GM18873 (cell line): Measurements from ENCODE around the gene EML6.

ENCODE experiments used
- ATAC-seq: cut with Tn5 transposase; IDR thresholded peaks from one replicate; pipeline ENCODE4 v1.9.1; 2021; ENCODE audit warnings: mild to moderate bottlenecking, moderate library complexity, moderate number of reproducible peaks; ENCODE audit not compliant: unreplicated experiment, low FRiP score

EML6 gene

GRCh38 chr2:54789878-54790277, 66.4 kb downstream of the EML6 start:
- no peak for ATAC-seq

GRCh38 chr2:54791831-54792230, 68.4 kb downstream of the EML6 start:
- ATAC-seq: no peak

- ATAC-seq: no peak
Observed at GRCh38 chr2:54797307-54797706, 73.8 kb downstream of the EML6 start.

GRCh38 chr2:54801352-54801751, 77.9 kb downstream of the EML6 start:
- no peak for ATAC-seq

GRCh38 chr2:54803783-54804751, 80.6 kb downstream of the EML6 start:
- ATAC-seq: no peak

- no peak for ATAC-seq
Observed at GRCh38 chr2:54805255-54805654, 81.8 kb downstream of the EML6 start.

GRCh38 chr2:54806975-54807374, 83.5 kb downstream of the EML6 start:
- no peak for ATAC-seq

- ATAC-seq: no peak
Observed at GRCh38 chr2:54808661-54809060, 85.2 kb downstream of the EML6 start.

GRCh38 chr2:54809819-54810218, 86.4 kb downstream of the EML6 start:
- no peak for ATAC-seq

- ATAC-seq: no peak
Observed at GRCh38 chr2:54810246-54810645, 86.8 kb downstream of the EML6 start.

GRCh38 chr2:54813584-54813983, 90.1 kb downstream of the EML6 start:
- no peak for ATAC-seq

GRCh38 chr2:54814389-54815147, 91.1 kb downstream of the EML6 start:
- no peak for ATAC-seq

- no peak for ATAC-seq
Observed at GRCh38 chr2:54815148-54815539, 91.7 kb downstream of the EML6 start.

- ATAC-seq: no peak
Observed at GRCh38 chr2:54818226-54818625, 94.8 kb downstream of the EML6 start.

- ATAC-seq: no peak
Observed at GRCh38 chr2:54820558-54820957, 97.1 kb downstream of the EML6 start.

- ATAC-seq: no peak
Observed at GRCh38 chr2:54824567-54824966, 101.1 kb downstream of the EML6 start.

- no peak for ATAC-seq
Observed at GRCh38 chr2:54830546-54830945, 107.1 kb downstream of the EML6 start.

- no peak for ATAC-seq
Observed at GRCh38 chr2:54831480-54831879, 108.0 kb downstream of the EML6 start.

- ATAC-seq: no peak
Observed at GRCh38 chr2:54834721-54835120, 111.3 kb downstream of the EML6 start.

- no peak for ATAC-seq
Observed at GRCh38 chr2:54836477-54836876, 113.0 kb downstream of the EML6 start.

- ATAC-seq: peak; percentile 64
Observed at GRCh38 chr2:54838585-54839035, 115.1 kb downstream of the EML6 start.
